ENCODE data around the gene BEND5.

BEND5 gene

DNA sequence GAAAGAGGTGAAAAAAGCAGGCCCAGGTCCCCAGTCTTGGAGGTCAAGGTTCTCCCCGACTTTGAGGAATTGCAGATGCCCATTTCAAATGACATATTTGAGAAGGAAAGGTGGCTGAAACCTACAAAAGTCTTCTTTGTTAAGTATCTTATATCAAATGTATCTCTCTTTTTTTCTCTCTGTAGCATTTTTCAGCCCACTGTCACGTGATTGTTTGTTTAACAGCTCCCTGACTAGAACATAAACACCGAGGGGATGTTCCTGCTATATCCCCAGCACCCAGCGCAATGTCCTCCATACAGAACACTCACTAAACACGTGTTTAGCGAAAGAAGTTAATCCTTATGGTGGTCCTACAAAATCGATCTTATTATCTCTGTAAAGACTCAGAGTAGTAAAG is 27.6 kb downstream of the BEND5 start:
- Mint-ChIP-seq H3K4me1 (peaks cover 8% of the 10 kb centered on the region), H3K9me3 (no peaks in the 10 kb centered on the region), H3K27ac (no peak overlapping the region), H3K36me3 (ENCODE audit: low read depth) (peaks cover 14% of the 10 kb centered on the region), H3K27me3 (no peaks in the 10 kb centered on the region), H3K4me3 (no peak overlapping the region)
- DNase-seq: no peak
- no peak for ATAC-seq

DNA sequence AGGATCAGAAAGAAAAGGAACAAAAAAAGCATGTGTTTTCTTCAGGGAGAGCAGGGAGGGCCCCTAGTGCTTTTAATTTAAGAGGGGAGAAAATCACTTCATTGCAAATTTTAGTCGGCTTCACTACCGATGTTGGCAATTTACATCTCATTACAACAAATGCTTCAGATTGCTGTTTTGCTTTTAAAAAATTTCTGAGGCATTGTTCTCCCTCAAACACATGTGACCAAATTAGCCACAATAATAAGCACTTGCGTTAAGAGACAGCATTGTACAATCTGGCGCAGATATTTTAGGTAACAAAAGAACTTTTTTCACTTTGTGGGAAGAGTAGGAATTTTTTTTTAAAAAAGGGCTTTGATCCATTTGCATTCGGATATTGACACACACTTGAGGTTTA is 29.8 kb downstream of the BEND5 start:
- H3K4me1 Mint-ChIP-seq: peaks cover 4% of the 10 kb centered on the region
- no peak for DNase-seq
- no peak for ATAC-seq
- H3K36me3 Mint-ChIP-seq (ENCODE audit: low read depth): peaks cover 8% of the 10 kb centered on the region
- H3K27ac Mint-ChIP-seq: no peak overlapping the region
- H3K4me3 Mint-ChIP-seq: no peak overlapping the region
- no peaks in the 10 kb centered on the region for H3K9me3 Mint-ChIP-seq
- no peaks in the 10 kb centered on the region for H3K27me3 Mint-ChIP-seq

DNA sequence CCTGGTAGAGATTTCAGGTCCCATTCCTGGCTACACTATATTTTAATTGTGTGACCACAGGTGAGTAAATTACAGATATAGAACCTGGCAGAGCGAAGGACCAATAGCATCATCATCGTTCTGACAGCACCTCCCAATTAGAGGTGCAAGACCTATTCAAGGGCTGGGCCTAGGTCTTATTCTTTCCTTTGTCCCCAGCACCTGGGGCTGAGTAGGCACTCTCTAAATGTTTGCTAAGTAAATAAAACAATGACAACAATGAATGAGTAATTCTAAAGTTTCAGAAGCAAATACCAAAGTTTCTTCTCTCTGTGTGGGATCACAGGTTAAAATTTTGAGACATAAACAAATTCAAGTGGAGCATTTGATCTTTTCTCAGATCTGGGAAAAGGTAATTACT is 32.7 kb downstream of the BEND5 start:
- ATAC-seq (no peak), DNase-seq (no peak)
- Mint-ChIP-seq H3K4me1 (no peaks in the 10 kb centered on the region), H3K9me3 (no peaks in the 10 kb centered on the region), H3K27me3 (no peaks in the 10 kb centered on the region), H3K4me3 (no peak overlapping the region), H3K27ac (no peak overlapping the region), H3K36me3 (ENCODE audit: low read depth) (peaks cover 10% of the 10 kb centered on the region)

DNA sequence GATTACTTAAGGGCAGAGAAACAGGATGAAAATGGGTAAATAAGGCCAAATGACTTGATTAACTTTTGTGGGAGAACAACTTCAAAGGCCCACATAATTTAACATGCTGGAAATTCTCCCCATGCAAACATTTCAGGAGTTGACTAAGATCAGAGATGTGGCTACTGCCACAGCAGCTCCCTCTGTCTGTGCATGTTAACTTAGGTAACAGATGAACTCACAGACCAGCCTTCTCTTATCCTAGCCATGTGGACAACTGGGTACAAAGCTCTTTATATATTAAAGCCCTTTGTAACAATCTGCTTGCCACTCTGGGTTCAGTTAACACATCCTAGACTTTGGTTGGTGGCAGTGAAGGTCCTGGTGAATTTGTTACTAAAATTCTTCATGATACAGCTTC is 33.2 kb downstream of the BEND5 start:
- Mint-ChIP-seq H3K4me3 (no peak overlapping the region), H3K27me3 (no peaks in the 10 kb centered on the region), H3K27ac (no peak overlapping the region), H3K4me1 (no peaks in the 10 kb centered on the region), H3K9me3 (no peaks in the 10 kb centered on the region), H3K36me3 (ENCODE audit: low read depth) (peaks cover 13% of the 10 kb centered on the region)
- DNase-seq (no peak), ATAC-seq (no peak)

DNA sequence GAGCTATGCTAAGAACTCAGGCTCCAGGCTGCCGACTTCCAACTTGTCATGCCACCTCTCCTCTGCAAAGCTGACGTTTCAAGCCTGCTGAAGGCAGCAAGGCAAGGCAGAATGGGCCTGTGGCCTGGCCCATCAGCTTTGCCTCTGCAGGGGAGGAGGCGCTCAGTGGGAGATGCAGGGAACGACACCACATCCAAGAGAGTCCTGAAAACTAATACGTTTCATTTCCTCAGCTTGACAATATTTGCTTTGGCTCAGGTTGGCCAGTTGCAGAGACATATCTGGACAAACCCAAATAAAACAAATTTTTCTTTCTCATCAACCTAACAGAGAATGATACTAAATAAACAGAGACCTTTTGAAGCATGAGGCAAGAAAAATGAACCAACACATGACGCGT is 35.3 kb downstream of the BEND5 start:
- no peaks in the 10 kb centered on the region for H3K27me3 Mint-ChIP-seq

DNA sequence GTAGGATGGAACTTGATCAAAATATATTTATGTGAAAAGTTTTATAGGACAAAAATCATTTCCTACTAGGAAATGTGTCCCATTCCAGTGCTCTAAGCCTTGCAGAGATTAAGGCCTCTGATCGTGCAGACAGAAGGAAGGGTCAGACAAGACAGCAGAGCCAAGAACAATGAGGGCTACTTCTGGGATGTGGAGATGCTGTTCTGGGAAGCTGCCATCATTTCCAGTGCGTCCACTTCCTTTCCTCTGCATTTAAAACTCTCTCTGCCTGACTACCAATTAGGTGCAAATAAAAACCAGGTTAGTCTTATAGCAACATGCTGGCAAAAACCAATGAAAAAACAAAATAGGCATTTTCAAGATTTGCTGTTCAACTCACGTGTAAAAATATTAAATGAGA is 36.1 kb downstream of the BEND5 start:
- no peaks in the 10 kb centered on the region for H3K27me3 Mint-ChIP-seq
- ATAC-seq (no peak), DNase-seq (no peak)
- H3K4me1 Mint-ChIP-seq: no peaks in the 10 kb centered on the region
- no peak overlapping the region for H3K27ac Mint-ChIP-seq
- H3K4me3 Mint-ChIP-seq: no peak overlapping the region
- no peaks in the 10 kb centered on the region for H3K9me3 Mint-ChIP-seq
- H3K36me3 Mint-ChIP-seq (ENCODE audit: low read depth): peaks cover 29% of the 10 kb centered on the region

More for the DNA sequence above, 35.3 kb downstream of the BEND5 start:
- no peaks in the 10 kb centered on the region for H3K4me1 Mint-ChIP-seq
- no peak for ATAC-seq
- DNase-seq: no peak
- no peak overlapping the region for H3K27ac Mint-ChIP-seq
- no peak overlapping the region for H3K4me3 Mint-ChIP-seq
- H3K36me3 Mint-ChIP-seq (ENCODE audit: low read depth): peaks cover 24% of the 10 kb centered on the region
- H3K9me3 Mint-ChIP-seq: no peaks in the 10 kb centered on the region

DNA sequence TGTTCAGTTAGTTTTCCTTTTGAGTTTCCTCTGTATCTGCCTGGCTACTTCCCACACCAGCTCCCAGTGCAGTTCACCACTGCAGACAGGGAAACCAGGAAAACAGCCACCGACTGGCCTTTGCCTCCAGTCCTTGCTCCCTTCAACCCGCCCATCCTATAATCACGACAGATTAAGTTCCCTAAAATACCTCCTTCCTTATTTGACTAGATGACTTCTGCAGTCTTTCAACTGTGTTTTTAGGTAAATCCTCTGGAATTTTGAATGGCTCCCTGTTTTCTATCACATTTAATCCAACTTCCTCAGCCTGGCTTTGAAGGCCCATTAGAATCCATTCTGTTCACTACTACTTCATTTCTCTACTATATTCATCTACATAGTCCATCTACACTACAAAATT is 37.6 kb downstream of the BEND5 start:
- ATAC-seq: no peak
- H3K4me1 Mint-ChIP-seq: no peaks in the 10 kb centered on the region
- no peak overlapping the region for H3K27ac Mint-ChIP-seq
- no peaks in the 10 kb centered on the region for H3K9me3 Mint-ChIP-seq
- no peak for DNase-seq
- no peak overlapping the region for H3K4me3 Mint-ChIP-seq
- no peaks in the 10 kb centered on the region for H3K27me3 Mint-ChIP-seq
- H3K36me3 Mint-ChIP-seq (ENCODE audit: low read depth): peaks cover 32% of the 10 kb centered on the region

DNA sequence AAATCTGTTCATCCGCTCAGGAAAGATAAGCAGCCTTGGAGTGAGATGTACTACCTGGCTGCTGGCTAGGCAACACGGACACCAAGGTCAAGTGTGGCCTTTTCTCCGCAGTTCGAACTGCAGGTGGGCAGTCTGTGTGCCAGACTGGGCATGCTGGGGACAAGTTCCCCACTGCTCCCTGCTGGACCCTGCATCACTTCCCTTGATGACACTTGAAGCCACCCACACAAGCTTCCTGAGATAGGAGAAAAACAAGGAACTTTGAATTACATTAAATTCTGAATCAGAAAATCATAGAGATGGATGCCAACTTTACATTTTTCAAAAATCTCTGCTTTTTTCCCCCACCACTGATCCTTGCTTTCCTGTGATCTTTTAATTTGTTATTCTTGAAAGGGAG is 38.3 kb downstream of the BEND5 start:
- ATAC-seq (no peak), DNase-seq (no peak)
- H3K27ac Mint-ChIP-seq: no peak overlapping the region
- no peaks in the 10 kb centered on the region for H3K27me3 Mint-ChIP-seq
- H3K36me3 Mint-ChIP-seq (ENCODE audit: low read depth): peaks cover 36% of the 10 kb centered on the region
- H3K9me3 Mint-ChIP-seq: no peaks in the 10 kb centered on the region
- no peaks in the 10 kb centered on the region for H3K4me1 Mint-ChIP-seq
- H3K4me3 Mint-ChIP-seq: no peak overlapping the region

DNA sequence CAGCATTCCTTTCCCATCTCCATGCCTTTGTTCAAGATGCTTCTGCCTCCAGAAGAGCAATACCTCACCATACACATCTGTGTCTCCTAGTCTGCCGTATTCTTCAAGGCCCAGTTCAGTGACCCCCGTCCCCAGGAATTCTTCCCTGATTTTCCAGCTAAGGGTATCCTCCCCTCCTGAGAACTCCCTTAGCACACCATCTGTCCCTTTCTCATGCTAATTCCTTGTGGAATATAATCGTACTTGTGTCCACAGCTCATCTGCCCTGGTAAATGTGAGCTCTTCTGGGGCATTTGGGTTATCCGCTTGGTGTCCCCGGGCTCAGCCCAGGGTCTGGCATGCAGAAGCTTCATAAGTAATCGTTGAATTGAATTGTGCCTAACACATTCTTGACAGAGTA is 40.9 kb downstream of the BEND5 start:
- DNase-seq (no peak), ATAC-seq (no peak)
- Mint-ChIP-seq H3K27ac (no peak overlapping the region), H3K27me3 (no peaks in the 10 kb centered on the region), H3K9me3 (no peaks in the 10 kb centered on the region), H3K4me3 (no peak overlapping the region), H3K36me3 (ENCODE audit: low read depth) (peaks cover 37% of the 10 kb centered on the region), H3K4me1 (no peaks in the 10 kb centered on the region)

DNA sequence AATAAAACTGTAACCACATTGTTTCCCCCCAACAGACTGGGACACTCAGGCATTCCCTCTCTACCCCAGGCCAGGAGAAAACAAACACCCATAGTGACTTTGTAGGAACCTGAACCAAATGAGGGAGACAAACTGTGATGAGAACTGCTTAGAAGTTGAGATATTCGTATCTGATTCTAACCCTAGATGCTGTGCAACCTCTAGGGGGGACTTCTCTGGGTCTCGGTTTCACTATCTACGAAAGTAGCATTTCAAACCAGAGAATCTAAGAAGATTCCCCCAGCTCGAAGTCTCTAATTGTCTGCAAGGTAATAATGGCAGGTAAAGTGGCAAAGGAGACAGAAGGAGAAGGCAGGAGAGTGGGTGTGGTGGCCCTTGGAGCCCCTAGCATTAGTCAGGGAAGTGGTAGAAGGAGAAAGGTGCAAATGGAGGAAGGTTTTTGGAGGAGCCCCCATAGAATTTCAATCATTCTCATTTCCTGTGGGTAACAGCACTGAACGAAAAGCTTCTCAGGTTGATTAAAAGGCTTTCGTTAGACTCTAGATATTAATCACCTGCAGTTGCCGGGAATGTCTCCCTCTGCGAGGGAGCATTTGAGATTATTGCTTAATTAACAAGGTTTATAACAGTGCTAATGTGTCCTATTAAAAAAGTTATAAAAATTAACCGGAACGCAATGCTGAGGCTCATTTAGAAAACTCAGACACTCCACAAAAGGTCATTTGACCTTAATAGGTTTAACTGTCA is 46.4 kb downstream of the BEND5 start:
- DNase-seq (no peak), ATAC-seq (no peak)
- Mint-ChIP-seq H3K4me1 (peaks cover 20% of the 10 kb centered on the region), H3K27ac (no peak overlapping the region), H3K4me3 (no peak overlapping the region), H3K27me3 (no peaks in the 10 kb centered on the region), H3K9me3 (no peaks in the 10 kb centered on the region), H3K36me3 (ENCODE audit: low read depth) (peaks cover 25% of the 10 kb centered on the region)

DNA sequence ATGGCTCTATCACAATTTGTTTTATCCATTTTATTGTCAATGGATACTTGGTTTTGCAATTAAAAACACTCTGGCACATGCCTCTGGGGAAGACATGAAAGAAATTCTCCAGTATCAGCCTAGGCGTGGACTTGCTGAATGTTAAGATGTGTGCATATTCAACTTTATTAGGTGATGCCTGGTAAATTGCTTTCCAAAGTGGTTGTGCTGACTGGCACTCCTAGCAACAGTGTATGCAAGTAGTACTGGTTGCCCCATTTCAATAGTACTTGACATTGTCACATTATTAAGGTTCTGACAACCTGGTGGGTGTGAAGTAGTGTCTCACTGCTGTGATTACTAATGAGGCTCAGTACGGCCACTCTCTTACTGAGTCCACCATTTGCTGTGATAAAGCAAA is 48.1 kb downstream of the BEND5 start:
- Mint-ChIP-seq H3K36me3 (ENCODE audit: low read depth) (peaks cover 16% of the 10 kb centered on the region), H3K4me1 (peaks cover 22% of the 10 kb centered on the region), H3K4me3 (no peak overlapping the region), H3K27me3 (no peaks in the 10 kb centered on the region), H3K9me3 (no peaks in the 10 kb centered on the region), H3K27ac (no peak overlapping the region)
- DNase-seq: no peak
- no peak for ATAC-seq

DNA sequence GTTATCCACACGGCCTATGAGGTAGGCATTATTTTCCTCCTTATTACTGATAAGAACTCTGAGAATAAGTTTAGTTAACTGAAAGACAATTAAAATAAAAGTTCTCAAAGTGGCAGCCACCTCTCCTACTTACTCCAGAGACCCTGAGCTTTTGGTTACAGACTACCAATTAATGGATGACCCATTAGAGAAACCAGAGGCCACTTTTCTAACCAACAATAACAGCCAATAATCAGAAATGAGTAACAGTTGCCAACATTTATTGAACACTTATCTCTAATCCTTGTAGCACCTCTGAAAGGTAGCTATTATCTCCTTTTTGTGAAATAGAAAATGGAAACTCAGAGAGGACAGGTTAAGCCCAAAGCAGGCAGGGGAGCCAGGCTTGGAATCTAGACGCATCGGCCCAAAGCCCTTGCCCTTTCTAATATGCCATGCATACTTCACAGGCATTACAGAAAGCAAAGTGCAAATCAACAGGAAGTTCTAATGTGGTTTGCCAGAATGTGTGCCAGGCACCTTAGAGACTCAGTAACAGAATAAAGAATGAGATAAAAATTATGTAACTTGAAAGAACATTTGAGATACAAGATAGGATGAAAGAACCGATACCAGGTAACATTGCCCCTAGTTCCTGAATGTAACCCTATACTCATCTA is 50.0 kb downstream of the BEND5 start:
- no peak overlapping the region for H3K4me3 Mint-ChIP-seq
- H3K9me3 Mint-ChIP-seq: no peaks in the 10 kb centered on the region
- DNase-seq: no peak
- no peak for ATAC-seq
- H3K36me3 Mint-ChIP-seq (ENCODE audit: low read depth): peaks cover 14% of the 10 kb centered on the region
- no peaks in the 10 kb centered on the region for H3K27me3 Mint-ChIP-seq
- no peak overlapping the region for H3K27ac Mint-ChIP-seq
- H3K4me1 Mint-ChIP-seq: peaks cover 22% of the 10 kb centered on the region

DNA sequence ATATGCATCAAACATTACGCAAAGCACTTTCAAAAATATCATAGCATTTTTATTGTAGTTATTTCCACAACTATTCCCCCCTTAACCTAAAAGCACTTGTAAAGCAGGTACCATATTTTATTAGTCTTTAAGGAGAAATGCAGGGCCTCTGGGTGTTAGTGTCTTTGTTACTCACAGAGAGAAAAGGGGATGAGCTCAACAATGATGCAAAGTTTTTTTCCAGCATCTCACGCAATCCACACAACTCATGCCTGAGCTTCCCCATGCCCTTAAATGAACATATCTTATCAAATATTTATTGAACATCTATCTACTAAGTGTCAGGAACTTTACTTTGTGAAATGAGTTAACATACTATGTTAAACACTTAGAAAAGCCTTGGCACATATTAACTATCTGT is 50.6 kb downstream of the BEND5 start:
- no peaks in the 10 kb centered on the region for H3K9me3 Mint-ChIP-seq
- no peaks in the 10 kb centered on the region for H3K27me3 Mint-ChIP-seq
- peaks cover 14% of the 10 kb centered on the region for H3K36me3 Mint-ChIP-seq (ENCODE audit: low read depth)
- ATAC-seq (no peak), DNase-seq (no peak)
- no peak overlapping the region for H3K4me3 Mint-ChIP-seq
- peaks cover 22% of the 10 kb centered on the region for H3K4me1 Mint-ChIP-seq
- H3K27ac Mint-ChIP-seq: no peak overlapping the region

DNA sequence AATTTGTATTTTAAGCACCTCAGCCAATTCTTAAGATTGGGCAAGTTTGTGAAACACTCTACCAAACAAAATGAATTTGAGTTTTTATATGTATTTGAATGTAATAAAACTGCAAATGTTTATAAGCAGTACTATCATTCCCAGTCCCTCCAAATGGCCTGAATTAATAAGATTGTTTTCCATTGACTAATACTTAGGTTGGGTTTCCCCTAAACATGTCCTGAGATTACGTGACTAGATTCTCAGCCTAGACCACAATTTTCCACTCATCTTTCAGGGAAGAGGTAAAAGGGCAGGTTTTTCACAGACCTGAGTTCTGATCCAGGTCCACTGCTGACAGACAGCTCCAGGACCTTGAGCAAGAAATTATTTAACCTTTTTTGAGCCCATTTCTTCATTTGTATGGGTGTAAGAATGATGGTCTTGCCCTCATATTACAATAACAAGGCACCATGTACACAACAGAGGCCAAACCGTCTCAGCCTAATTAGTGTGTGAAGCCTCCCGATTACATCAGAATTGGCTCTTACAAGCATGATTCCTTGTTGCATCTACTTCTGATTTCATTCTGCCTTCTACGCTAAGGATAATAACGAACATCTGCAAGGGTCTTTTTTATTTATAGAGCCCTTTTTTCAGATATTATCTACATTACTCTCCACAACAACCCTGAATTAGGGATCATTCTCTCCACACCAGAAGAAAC is 51.2 kb downstream of the BEND5 start:
- Mint-ChIP-seq H3K4me1 (peaks cover 22% of the 10 kb centered on the region), H3K27me3 (no peaks in the 10 kb centered on the region), H3K9me3 (no peaks in the 10 kb centered on the region), H3K36me3 (ENCODE audit: low read depth) (peaks cover 14% of the 10 kb centered on the region), H3K27ac (no peak overlapping the region), H3K4me3 (no peak overlapping the region)
- ATAC-seq (no peak), DNase-seq (no peak)

DNA sequence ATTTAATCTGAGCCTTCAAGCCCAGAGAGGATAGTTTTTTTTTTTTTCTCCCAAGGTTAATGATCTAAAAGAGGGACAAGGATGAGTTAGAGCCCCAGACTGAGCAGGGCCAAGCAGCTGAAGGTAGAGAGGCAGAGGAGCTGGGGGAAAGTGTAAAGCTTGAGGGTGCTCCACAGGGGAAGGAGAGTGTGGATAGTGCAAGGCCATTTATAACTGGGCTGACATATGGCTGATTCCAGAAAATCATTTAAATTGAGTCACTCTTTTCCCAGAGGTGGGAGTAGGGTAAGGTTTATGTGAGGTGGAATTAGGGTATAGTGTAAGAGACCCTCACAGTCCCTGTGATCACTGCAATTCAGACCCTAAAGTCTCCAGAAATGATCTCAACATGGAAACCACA is 55.8 kb downstream of the BEND5 start:
- no peak for ATAC-seq
- no peaks in the 10 kb centered on the region for H3K27me3 Mint-ChIP-seq
- no peak for DNase-seq
- H3K27ac Mint-ChIP-seq: no peak overlapping the region
- peaks cover 8% of the 10 kb centered on the region for H3K4me1 Mint-ChIP-seq
- H3K9me3 Mint-ChIP-seq: no peaks in the 10 kb centered on the region
- H3K36me3 Mint-ChIP-seq (ENCODE audit: low read depth): no peaks in the 10 kb centered on the region
- no peak overlapping the region for H3K4me3 Mint-ChIP-seq

Data from activated naive CD8-positive, alpha-beta T cell treated with anti-CD3 and anti-CD28 coated beads, Interleukin-2, amount 50 U/mL, for 24 hours (primary cell).